MM.1S (cell line): ENCODE measurements around the gene AADAT.

Experiments used
- CTCF ChIP-seq: fragments of 300-600 bp; sonication (generic); IDR thresholded peaks from 2 replicates; pipeline ENCODE4 v1.5.1; 2016; ENCODE audit warnings: antibody characterized with exemption, low read length, mixed read lengths
- EZH2 ChIP-seq: fragments of 300-600 bp; sonication (generic); optimal IDR thresholded peaks from 2 replicates; pipeline ENCODE3; 2017; ENCODE audit warnings: low read depth, mild to moderate bottlenecking, antibody characterized with exemption, low read length, mixed read lengths
- EZH2phosphoT487 ChIP-seq: fragments of 300-600 bp; sonication (generic); IDR thresholded peaks from 2 replicates; pipeline ENCODE4 v1.6.1; 2018; ENCODE audit warnings: antibody characterized with exemption, low read length

DNA sequence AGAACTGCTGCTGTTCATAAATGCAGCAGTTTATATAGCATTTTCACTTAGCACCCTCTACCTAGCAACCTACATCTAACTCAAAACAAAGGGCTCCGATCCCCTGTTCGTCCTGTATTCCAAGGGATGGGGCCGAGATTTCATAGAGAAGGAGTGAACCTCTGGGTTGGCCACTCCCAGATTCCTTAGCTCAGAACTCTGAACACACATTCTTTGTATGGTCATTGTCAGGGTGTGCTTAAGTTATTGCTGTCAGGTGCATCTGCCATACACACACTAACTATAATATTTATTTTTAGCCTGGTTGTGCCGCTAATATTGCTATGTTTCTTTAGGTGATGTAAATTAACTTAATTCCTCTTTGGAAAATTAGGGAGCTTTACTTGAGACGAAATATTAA lies 47.7 kb upstream of the AADAT start:
- TF ChIP-seq CTCF (no peak), EZH2phosphoT487 (no peak), EZH2 (no peak)
